Lower lobe of right lung (tissue), 2 donors: Measurements from ENCODE around the gene SNX22. TPM values are rescaled to one million over a fixed set of nuclear protein-coding genes. Genes with fewer than 3 reads are reported as not detected.

Source experiments
- ATAC-seq, 2 donors: fragments of 200-7000 bp; cut with Tn5 transposase; one replicate each; pipeline ENCODE4 v1.9.1; 2020 to 2022; ENCODE audit warnings: mild to moderate bottlenecking in 2 of 2, moderate library complexity in 2 of 2
- DNase-seq: peaks from one replicate; pipeline ENCODE4 v3.0.0-alpha.2; 2020
- H3K27ac ChIP-seq: fragments of 200-600 bp; one replicate; pipeline ENCODE4 v1.8.0; 2022
- H3K27me3 ChIP-seq: fragments of 200-600 bp; one replicate; pipeline ENCODE4 v1.8.0; 2022; ENCODE audit warnings: low read depth
- H3K36me3 ChIP-seq: fragments of 200-600 bp; one replicate; pipeline ENCODE4 v1.8.0; 2022; ENCODE audit warnings: mild to moderate bottlenecking
- H3K4me1 ChIP-seq: fragments of 200-600 bp; one replicate; pipeline ENCODE4 v1.8.0; 2022
- H3K4me3 ChIP-seq: fragments of 200-600 bp; one replicate; pipeline ENCODE4 v1.8.0; 2022; ENCODE audit warnings: mild to moderate bottlenecking
- H3K9me3 ChIP-seq: fragments of 200-600 bp; one replicate; pipeline ENCODE4 v1.8.0; 2022
- intact Hi-C: fragments of 100-400 bp; cut with DNase I; formaldehyde crosslinking; loops from one replicate; pipeline ENCODE4 v1.11.0; 2022
- total RNA-seq: library from RNA; stranded (reverse); fragmentation: NEBNext Ultra II Directional; extraction: Animal tissue kit (Norgen Biotek cat#: 25700); gene quantifications from one replicate; pipeline ENCODE4 v1.2.1, GENCODE V29; 2021
- TF ChIP-seq, protein P1 (sequence below): fragments of 200-600 bp; IDR thresholded peaks from one replicate; pipeline ENCODE4 v1.8.0; 2022; ENCODE audit warnings: antibody characterized with exemption, mild to moderate bottlenecking
- donor health status: DM: no; HTN: yes; CAD: no; lungs with severe emphysema.

Gene SNX22
- total RNA-seq, 1 donor from 2014 or later, result 17.4 TPM

GRCh38 chr15:64164436-64164835 is 12.9 kb downstream of the SNX22 start:
- intact Hi-C loops, result no loop called here
- TF ChIP-seq, protein P1, sequence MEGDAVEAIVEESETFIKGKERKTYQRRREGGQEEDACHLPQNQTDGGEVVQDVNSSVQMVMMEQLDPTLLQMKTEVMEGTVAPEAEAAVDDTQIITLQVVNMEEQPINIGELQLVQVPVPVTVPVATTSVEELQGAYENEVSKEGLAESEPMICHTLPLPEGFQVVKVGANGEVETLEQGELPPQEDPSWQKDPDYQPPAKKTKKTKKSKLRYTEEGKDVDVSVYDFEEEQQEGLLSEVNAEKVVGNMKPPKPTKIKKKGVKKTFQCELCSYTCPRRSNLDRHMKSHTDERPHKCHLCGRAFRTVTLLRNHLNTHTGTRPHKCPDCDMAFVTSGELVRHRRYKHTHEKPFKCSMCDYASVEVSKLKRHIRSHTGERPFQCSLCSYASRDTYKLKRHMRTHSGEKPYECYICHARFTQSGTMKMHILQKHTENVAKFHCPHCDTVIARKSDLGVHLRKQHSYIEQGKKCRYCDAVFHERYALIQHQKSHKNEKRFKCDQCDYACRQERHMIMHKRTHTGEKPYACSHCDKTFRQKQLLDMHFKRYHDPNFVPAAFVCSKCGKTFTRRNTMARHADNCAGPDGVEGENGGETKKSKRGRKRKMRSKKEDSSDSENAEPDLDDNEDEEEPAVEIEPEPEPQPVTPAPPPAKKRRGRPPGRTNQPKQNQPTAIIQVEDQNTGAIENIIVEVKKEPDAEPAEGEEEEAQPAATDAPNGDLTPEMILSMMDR, result no peak
- ATAC-seq (no peak), DNase-seq (no peak)
- no peaks in the 10 kb centered on the region for H3K9me3 ChIP-seq
- H3K4me1 ChIP-seq, result peaks cover 40% of the 10 kb centered on the region
- peaks cover 22% of the 10 kb centered on the region for H3K36me3 ChIP-seq
- no peak overlapping the region for H3K4me3 ChIP-seq
- peak overlapping the region; percentile 88 for H3K27ac ChIP-seq
- no peaks in the 10 kb centered on the region for H3K27me3 ChIP-seq

- ATAC-seq (no peak), DNase-seq (no peak)
- Histone ChIP-seq H3K9me3 (no peaks in the 10 kb centered on the region), H3K4me3 (no peak overlapping the region), H3K27me3 (no peaks in the 10 kb centered on the region), H3K36me3 (peaks cover 13% of the 10 kb centered on the region), H3K27ac (no peak overlapping the region), H3K4me1 (peaks cover 21% of the 10 kb centered on the region)
- TF ChIP-seq, protein P1, result no peak
- intact Hi-C loops, result no loop called here
Measured at GRCh38 chr15:64166102-64166890, 14.8 kb downstream of the SNX22 start.

DNA sequence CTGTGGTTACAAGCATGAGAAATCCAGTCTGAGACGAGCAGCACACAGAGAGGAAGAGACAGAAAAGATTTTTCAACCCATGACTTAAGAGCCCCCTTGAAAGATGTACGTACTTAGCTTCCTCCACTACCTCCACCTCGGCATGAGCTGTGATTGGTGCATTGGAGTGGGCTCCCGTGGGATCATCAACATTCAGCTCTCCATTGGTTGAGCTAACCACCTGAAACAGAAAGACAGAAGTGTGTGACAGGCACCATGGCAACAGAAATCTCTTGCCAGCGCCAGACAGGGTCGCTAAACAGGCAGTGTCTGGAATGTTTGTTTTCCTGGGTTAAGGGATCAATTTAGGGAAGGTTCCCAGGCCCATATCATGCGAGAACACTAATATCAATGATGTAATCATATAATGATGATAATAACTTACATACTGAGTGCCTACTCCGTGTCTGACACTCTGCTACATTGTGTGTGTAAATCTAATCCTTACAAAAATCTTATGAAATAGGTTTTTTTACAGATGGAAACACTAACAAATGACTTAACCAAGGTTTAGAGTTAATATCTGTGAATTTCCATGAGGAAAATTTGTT is 28.8 kb downstream of the SNX22 start:
- TF ChIP-seq, protein P1, result no peak
- H3K4me3 ChIP-seq, result no peak overlapping the region
- no peak for DNase-seq
- H3K9me3 ChIP-seq, result no peaks in the 10 kb centered on the region
- peaks cover 68% of the 10 kb centered on the region for H3K36me3 ChIP-seq
- H3K27ac ChIP-seq, result no peak overlapping the region
- H3K27me3 ChIP-seq, result no peaks in the 10 kb centered on the region
- no peaks in the 10 kb centered on the region for H3K4me1 ChIP-seq
- intact Hi-C loops, result no loop called here
- no peak for ATAC-seq

- intact Hi-C loops, result no loop called here
- Histone ChIP-seq H3K27ac (no peak overlapping the region), H3K4me1 (no peaks in the 10 kb centered on the region), H3K4me3 (no peak overlapping the region), H3K36me3 (peaks cover 61% of the 10 kb centered on the region), H3K27me3 (no peaks in the 10 kb centered on the region), H3K9me3 (no peaks in the 10 kb centered on the region)
- DNase-seq (no peak), ATAC-seq (no peak)
- TF ChIP-seq, protein P1, result no peak
Measured at GRCh38 chr15:64182859-64183370, 31.4 kb downstream of the SNX22 start.

DNA sequence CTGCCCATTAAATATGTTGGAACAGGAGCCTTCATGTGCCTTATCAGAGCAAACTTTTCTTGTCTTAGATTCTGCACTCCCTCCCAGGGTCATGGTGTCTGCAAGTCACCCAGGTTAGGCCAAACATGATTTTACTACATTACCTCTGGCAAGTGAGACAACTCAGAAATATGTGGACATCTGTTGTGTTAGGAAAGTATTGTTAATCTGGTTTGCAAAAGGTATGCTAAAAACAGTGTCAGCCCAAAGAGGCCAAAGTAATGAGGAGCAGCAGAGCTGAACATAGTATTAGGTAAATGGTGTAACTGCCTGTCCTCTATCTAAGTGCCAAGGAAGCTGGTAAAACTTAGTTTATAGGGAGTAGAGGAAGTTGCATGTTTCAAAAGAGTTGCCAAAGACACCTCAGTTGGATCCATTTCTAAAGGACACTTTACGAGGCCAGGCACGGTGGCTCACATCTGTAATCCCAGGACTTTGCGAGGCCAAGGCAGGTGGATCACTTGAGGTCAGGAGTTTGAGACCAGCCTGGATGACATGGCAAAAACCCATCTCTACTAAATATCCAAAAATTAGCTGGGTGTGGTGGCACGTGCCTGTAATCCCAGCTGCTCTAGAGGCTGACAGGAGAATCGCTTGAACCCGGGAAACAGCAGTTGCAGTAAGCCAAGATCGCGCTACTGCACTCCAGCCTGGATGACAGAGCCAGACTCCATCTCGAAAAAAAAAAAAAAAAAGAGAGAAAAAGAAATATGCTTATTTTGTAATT is 33.8 kb downstream of the SNX22 start:
- intact Hi-C loops, result no loop called here
- no peak for DNase-seq
- Histone ChIP-seq H3K27me3 (no peaks in the 10 kb centered on the region), H3K4me3 (no peak overlapping the region), H3K36me3 (peaks cover 48% of the 10 kb centered on the region), H3K27ac (no peak overlapping the region), H3K4me1 (no peaks in the 10 kb centered on the region), H3K9me3 (no peaks in the 10 kb centered on the region)
- ATAC-seq, result no peak
- TF ChIP-seq, protein P1, result no peak
